ENCODE data around the gene MGLL.
A peak's percentile ranks its signal among the peaks of the same experiment; 100 is the strongest.

MGLL gene

GRCh38 chr3:127698691-127699415, 123.5 kb downstream of the MGLL start:
- no peak for DNase-seq (ENCODE audit: low spot score)
- TF ChIP-seq, protein P1, sequence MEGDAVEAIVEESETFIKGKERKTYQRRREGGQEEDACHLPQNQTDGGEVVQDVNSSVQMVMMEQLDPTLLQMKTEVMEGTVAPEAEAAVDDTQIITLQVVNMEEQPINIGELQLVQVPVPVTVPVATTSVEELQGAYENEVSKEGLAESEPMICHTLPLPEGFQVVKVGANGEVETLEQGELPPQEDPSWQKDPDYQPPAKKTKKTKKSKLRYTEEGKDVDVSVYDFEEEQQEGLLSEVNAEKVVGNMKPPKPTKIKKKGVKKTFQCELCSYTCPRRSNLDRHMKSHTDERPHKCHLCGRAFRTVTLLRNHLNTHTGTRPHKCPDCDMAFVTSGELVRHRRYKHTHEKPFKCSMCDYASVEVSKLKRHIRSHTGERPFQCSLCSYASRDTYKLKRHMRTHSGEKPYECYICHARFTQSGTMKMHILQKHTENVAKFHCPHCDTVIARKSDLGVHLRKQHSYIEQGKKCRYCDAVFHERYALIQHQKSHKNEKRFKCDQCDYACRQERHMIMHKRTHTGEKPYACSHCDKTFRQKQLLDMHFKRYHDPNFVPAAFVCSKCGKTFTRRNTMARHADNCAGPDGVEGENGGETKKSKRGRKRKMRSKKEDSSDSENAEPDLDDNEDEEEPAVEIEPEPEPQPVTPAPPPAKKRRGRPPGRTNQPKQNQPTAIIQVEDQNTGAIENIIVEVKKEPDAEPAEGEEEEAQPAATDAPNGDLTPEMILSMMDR (IDR thresholded peaks at IDR 0.05; ENCODE audit: extremely low read depth, missing control alignments) = no peak

DNA sequence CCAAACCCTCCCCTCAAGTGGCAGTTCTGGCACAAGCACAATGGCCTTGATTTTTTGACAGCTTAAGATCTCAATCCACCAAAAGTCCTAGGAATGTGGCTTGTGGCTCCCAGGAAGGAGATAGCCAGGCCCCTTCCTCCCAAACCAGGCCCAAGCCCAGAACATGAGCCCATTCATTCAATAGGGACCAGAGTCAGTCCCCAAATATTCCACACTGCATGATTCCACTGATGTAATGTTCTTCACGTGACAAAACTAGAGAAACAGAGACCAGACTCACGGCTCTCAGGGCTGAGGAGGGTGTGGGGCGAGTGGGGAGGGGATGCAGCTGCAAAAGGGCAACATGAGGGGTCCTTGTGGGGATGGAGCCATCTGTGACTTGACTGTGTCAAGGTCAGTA, 124.0 kb downstream of the MGLL start:
- TF ChIP-seq, protein P1 (IDR thresholded peaks at IDR 0.05; ENCODE audit: extremely low read depth, missing control alignments) = no peak
- DNase-seq (ENCODE audit: low spot score) = no peak

DNA sequence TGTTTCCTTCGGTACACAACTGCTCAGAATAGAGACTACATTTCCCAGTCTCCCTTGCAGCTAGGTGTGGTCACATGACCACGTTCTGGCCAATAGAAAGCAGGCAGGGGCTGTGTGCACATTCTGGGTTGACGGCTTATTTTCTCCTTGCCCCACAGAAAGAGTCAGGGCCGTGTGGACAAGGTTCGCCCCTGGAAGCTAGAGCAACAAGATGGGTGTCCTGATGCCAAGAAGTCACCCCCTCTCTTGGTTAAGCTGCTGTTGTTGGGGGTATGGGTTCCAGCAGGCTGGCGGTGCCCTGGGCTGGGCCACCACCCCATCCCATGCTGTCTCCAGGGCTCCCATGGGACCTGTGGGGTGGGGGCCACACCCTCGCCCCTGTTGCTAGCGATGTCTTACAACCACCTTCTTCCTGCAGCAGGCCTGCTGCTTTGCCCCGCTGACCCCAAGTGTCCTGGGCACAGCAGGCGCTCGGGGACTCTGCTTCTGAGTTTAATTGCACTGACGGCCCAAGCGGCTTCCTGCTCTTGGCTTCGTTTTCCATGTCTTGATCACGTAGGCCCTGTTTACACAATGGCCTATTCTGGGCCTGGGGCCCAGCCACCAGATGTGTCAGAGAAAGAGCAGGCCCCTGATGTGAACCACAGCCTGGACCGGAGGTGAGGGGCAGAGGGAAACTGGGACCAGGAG, 124.6 kb downstream of the MGLL start:
- peak; percentile 71 for DNase-seq (ENCODE audit: low spot score)
- TF ChIP-seq, protein P1 (IDR thresholded peaks at IDR 0.05; ENCODE audit: extremely low read depth, missing control alignments) = no peak

GRCh38 chr3:127694467-127695215, 127.7 kb downstream of the MGLL start:
- DNase-seq (ENCODE audit: low spot score) = no peak
- TF ChIP-seq, protein P1 (IDR thresholded peaks at IDR 0.05; ENCODE audit: extremely low read depth, missing control alignments) = no peak

GRCh38 chr3:127693336-127693843, 128.9 kb downstream of the MGLL start:
- TF ChIP-seq, protein P1 (IDR thresholded peaks at IDR 0.05; ENCODE audit: extremely low read depth, missing control alignments) = no peak
- no peak for DNase-seq (ENCODE audit: low spot score)

DNA sequence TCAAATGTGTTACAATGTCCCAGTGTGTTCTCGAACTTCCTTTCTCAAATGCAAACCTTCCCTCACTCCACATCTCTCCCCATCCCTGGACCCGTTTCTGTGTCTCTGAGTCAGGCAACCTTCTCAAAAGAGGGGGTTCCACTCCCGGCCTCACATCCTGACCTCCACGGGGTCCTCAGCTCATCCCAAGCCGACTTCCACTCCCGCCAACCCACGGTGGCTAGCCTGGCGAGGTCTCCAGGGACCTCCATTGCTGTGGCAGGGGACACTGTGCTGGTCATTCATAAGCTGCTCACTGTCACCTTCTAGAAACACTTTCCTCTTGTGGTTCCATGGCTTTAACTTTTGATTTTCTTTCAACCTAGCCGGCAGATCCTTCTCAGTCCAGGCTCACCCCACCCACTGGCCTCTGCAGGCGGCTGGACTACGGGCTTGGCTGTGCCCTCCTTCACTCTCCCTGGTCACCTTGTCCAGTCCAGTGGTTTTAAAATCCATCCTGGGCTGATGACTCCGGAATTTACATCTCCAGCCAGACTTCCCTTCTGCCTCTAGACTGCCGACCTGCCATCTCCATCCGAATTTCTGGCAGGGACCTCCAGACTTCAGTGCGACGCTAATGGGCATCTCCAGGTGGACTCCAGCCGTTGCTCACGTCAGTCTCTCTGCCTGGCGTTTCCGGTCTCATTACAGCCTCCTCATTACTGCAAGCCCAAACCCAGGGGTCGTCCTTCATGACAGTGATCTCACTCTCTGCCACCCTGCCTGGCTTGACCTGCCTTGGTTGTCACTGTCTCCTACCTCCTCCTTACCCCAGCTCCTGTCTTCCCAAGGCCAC, 129.6 kb downstream of the MGLL start:
- DNase-seq (ENCODE audit: low spot score) = no peak
- TF ChIP-seq, protein P1 (IDR thresholded peaks at IDR 0.05; ENCODE audit: extremely low read depth, missing control alignments) = no peak

Measured in GM20000 (cell line).